Measurements from ENCODE around the gene HBA2. TPM values are rescaled to one million over a fixed set of nuclear protein-coding genes. Genes with fewer than 3 reads are reported as not detected.

Gene HBA2
- total RNA-seq, 1 experiment from 2014 or later = not detected

DNA sequence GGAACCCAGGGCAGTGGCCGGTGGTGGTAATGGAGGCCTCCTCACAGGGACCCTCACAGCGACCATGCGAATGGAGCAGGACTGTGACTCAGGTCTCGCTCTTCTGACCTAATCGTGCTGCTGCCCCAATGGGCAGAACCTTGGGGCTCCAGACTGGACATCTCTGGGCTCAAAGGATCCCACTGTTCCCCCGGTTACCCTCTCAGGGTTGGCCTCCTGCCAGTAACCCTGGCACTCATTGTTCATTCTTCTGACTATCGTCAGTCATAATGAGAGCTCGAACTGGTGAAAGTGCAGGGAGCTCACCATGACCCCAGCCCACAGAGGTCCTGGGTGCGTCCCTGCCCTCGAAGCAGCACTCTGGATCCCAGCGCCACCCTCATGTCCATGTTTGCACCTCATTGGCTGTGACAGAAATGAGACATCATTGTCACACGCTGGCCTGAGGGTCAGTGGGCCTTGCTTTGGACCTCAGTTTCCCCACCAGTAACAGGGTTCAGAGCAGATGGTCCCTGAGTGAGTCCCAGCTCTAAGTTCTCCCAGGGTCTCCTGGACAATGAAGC, 30.2 kb upstream of the HBA2 start:
- no peaks in the 10 kb centered on the region; the same call in 1 of the 2 replicates for H3K36me3 ChIP-seq (ENCODE audit: control insufficient read depth, insufficient read depth, low read length)
- intact Hi-C loops (cut with micrococcal nuclease; ENCODE audit: unreplicated experiment) (no loop called here), in situ Hi-C loops (cut with HindIII; ENCODE audit: low pct_unique_long_range_greater_than_20kb, low sequenced_read_pairs) (no loop called here)
- CTCF ChIA-PET = no interaction called here
- TF ChIP-seq, protein P1, sequence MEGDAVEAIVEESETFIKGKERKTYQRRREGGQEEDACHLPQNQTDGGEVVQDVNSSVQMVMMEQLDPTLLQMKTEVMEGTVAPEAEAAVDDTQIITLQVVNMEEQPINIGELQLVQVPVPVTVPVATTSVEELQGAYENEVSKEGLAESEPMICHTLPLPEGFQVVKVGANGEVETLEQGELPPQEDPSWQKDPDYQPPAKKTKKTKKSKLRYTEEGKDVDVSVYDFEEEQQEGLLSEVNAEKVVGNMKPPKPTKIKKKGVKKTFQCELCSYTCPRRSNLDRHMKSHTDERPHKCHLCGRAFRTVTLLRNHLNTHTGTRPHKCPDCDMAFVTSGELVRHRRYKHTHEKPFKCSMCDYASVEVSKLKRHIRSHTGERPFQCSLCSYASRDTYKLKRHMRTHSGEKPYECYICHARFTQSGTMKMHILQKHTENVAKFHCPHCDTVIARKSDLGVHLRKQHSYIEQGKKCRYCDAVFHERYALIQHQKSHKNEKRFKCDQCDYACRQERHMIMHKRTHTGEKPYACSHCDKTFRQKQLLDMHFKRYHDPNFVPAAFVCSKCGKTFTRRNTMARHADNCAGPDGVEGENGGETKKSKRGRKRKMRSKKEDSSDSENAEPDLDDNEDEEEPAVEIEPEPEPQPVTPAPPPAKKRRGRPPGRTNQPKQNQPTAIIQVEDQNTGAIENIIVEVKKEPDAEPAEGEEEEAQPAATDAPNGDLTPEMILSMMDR (IDR thresholded peaks at IDR 0.05) = no peak
- TF ChIP-seq SIN3A (IDR thresholded peaks at IDR 0.05; ENCODE audit: borderline replicate concordance, insufficient read depth, low read depth, low read length) (no peak), POLR2AphosphoS5 (IDR thresholded peaks at IDR 0.05; ENCODE audit: low read depth, low read length) (no peak), TCF7L2 (IDR thresholded peaks at IDR 0.05; ENCODE audit: low read depth, low read length) (no peak)
- TF ChIP-seq, protein P2, sequence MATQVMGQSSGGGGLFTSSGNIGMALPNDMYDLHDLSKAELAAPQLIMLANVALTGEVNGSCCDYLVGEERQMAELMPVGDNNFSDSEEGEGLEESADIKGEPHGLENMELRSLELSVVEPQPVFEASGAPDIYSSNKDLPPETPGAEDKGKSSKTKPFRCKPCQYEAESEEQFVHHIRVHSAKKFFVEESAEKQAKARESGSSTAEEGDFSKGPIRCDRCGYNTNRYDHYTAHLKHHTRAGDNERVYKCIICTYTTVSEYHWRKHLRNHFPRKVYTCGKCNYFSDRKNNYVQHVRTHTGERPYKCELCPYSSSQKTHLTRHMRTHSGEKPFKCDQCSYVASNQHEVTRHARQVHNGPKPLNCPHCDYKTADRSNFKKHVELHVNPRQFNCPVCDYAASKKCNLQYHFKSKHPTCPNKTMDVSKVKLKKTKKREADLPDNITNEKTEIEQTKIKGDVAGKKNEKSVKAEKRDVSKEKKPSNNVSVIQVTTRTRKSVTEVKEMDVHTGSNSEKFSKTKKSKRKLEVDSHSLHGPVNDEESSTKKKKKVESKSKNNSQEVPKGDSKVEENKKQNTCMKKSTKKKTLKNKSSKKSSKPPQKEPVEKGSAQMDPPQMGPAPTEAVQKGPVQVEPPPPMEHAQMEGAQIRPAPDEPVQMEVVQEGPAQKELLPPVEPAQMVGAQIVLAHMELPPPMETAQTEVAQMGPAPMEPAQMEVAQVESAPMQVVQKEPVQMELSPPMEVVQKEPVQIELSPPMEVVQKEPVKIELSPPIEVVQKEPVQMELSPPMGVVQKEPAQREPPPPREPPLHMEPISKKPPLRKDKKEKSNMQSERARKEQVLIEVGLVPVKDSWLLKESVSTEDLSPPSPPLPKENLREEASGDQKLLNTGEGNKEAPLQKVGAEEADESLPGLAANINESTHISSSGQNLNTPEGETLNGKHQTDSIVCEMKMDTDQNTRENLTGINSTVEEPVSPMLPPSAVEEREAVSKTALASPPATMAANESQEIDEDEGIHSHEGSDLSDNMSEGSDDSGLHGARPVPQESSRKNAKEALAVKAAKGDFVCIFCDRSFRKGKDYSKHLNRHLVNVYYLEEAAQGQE (IDR thresholded peaks at IDR 0.05; ENCODE audit: insufficient read depth in 1 of 2, low read depth in 2 of 2, low read length in 1 of 2) = no peak
- no peaks in the 10 kb centered on the region for H3K9me3 ChIP-seq (ENCODE audit: control insufficient read depth, insufficient read depth, low read depth, low read length)
- no TSS peak for BruUV-seq (replicated peaks)
- H3K27ac ChIP-seq (ENCODE audit: low read length) = no peak overlapping the region
- H3K4me1 ChIP-seq (ENCODE audit: control insufficient read depth, insufficient read depth, low read length) = no peaks in the 10 kb centered on the region
- no peak for ATAC-seq
- POLR2A ChIA-PET = interaction anchor here (0.6 kb wide), 1 partner anchor 23 kb away, joined by 3 read pairs; no protein-coding TSS in a partner anchor
- H3K27me3 ChIP-seq (ENCODE audit: control insufficient read depth, insufficient read depth, low read length) = no peaks in the 10 kb centered on the region
- DNase-seq (ENCODE audit: low read depth, low spot score) = no peak
- H3K4me3 ChIP-seq (ENCODE audit: low read depth in 2 of 2, low read length in 2 of 2) = no peak overlapping the region

DNA sequence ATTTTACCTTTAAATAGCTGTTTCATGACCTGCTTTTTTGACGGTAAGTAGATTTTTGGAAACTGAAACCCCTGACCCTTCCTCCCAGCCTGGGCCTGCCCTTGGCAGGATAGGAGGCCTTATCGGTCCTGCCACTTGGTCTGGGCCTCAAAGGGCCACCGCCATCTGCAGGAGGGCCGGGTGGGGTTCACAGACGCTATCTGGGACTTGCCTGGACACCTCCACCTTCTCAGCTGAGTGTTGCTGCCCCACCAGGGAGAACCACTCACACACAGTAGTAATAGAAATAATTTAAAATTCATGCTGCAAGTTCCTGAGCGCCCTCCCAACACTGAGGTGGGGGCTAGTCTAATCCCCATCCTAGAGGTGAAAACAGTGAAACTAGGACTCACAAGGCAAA, 29.6 kb upstream of the HBA2 start:
- Histone ChIP-seq H3K36me3 (ENCODE audit: control insufficient read depth, insufficient read depth, low read length) (no peaks in the 10 kb centered on the region), H3K4me1 (ENCODE audit: control insufficient read depth, insufficient read depth, low read length) (no peaks in the 10 kb centered on the region), H3K27me3 (ENCODE audit: control insufficient read depth, insufficient read depth, low read length) (no peaks in the 10 kb centered on the region), H3K9me3 (ENCODE audit: control insufficient read depth, insufficient read depth, low read depth, low read length) (no peaks in the 10 kb centered on the region), H3K27ac (ENCODE audit: low read length) (no peak overlapping the region), H3K4me3 (ENCODE audit: low read depth in 2 of 2, low read length in 2 of 2) (no peak overlapping the region)
- no peak for DNase-seq (ENCODE audit: low read depth, low spot score)
- in situ Hi-C loops (cut with HindIII; ENCODE audit: low pct_unique_long_range_greater_than_20kb, low sequenced_read_pairs) = no loop called here
- POLR2A ChIA-PET = interaction anchor here (0.6 kb wide), 1 partner anchor 24 kb away, joined by 3 read pairs; no protein-coding TSS in a partner anchor
- no peak for ATAC-seq
- TF ChIP-seq SIN3A (IDR thresholded peaks at IDR 0.05; ENCODE audit: borderline replicate concordance, insufficient read depth, low read depth, low read length) (no peak), TCF7L2 (IDR thresholded peaks at IDR 0.05; ENCODE audit: low read depth, low read length) (no peak)
- TF ChIP-seq, protein P2 (IDR thresholded peaks at IDR 0.05; ENCODE audit: insufficient read depth in 1 of 2, low read depth in 2 of 2, low read length in 1 of 2) = no peak
- TF ChIP-seq, protein P1 (IDR thresholded peaks at IDR 0.05) = no peak
- BruUV-seq (replicated peaks) = no TSS peak
- CTCF ChIA-PET = interaction anchor here (0.6 kb wide), 1 partner anchor 39 kb away, joined by 7 read pairs; no protein-coding TSS in a partner anchor
- intact Hi-C loops (cut with micrococcal nuclease; ENCODE audit: unreplicated experiment) = no loop called here
